Thyroid gland (tissue), 4 donors: ENCODE measurements around the gene WDR59. TPM values are rescaled to one million over a fixed set of nuclear protein-coding genes. Genes with fewer than 3 reads are reported as not detected.

ENCODE experiments used
- DNase-seq, 2 donors: peaks; one replicate each; pipeline ENCODE4 v3.0.0-alpha.2; 2019
- H3K27ac ChIP-seq, 3 donors: fragments of 200-600 bp; sonication (generic); 1 replicate in 2 of 3; 2 replicates in 1 of 3; pipeline ENCODE4 v1.5.1; 2016 to 2019; ENCODE audit warnings: mild to moderate bottlenecking in 1 of 3, moderate library complexity in 1 of 3
- H3K27me3 ChIP-seq: fragments of 200-600 bp; sonication (generic); one replicate; pipeline ENCODE4 v1.5.1; 2019
- H3K36me3 ChIP-seq, 2 donors: fragments of 200-600 bp; sonication (generic); one replicate each; pipeline ENCODE4 v1.5.1; 2016 to 2019
- H3K4me1 ChIP-seq, 2 donors: fragments of 200-600 bp; sonication (generic); one replicate each; pipeline ENCODE4 v1.5.1; 2017 to 2019
- H3K4me3 ChIP-seq, 3 donors: fragments of 200-600 bp; sonication (generic); replicated peaks in 1 of 3; 1 replicate in 2 of 3; 2 replicates in 1 of 3; pipeline ENCODE4 v1.5.1; 2016; ENCODE audit warnings: mild to moderate bottlenecking in 1 of 3
- H3K9me3 ChIP-seq: fragments of 200-600 bp; sonication (generic); one replicate; pipeline ENCODE4 v1.5.1; 2017
- CTCF ChIP-seq, 6 experiments: fragments of 200-600 bp in 3 of 6; fragments of 450-650 bp in 3 of 6; sonication (generic) in 3 of 6; IDR thresholded peaks; one replicate each; pipeline ENCODE4 v1.5.1; 2016 to 2019; ENCODE audit warnings: antibody characterized with exemption in 6 of 6, mild to moderate bottlenecking in 2 of 6, inconsistent platforms in 1 of 6, moderate library complexity in 1 of 6
- POLR2A ChIP-seq, 2 donors: fragments of 450-650 bp; IDR thresholded peaks; one replicate each; pipeline ENCODE4 v1.6.1; 2017; ENCODE audit warnings: antibody characterized with exemption in 2 of 2, mild to moderate bottlenecking in 2 of 2, moderate library complexity in 1 of 2
- WGBS, 2 donors: methylation state at CpG; one replicate each; pipeline ENCODE4 v1.1.5; 2017; 5-methylcytosine and 5-hydroxymethylcytosine counted together
- intact Hi-C: fragments of 100-400 bp; cut with DNase I; formaldehyde crosslinking; loops from one replicate; pipeline ENCODE4 v1.15.1; 2023
- total RNA-seq, 4 donors: library from RNA; depleted of rRNA; stranded (reverse); fragments of >200 nt; gene quantifications; one replicate each; pipeline ENCODE4 v1.2.3, GENCODE V29; 2016

Gene WDR59
- total RNA-seq, 4 donors from 2014 or later, result 40.2 to 55.8 (median 46.9) TPM

GRCh38 chr16:74841469-74841868 lies 143.5 kb downstream of the WDR59 start:
- no peaks in the 10 kb centered on the region for H3K27me3 ChIP-seq
- intact Hi-C loops, result no loop called here
- no peak overlapping the region for H3K4me3 ChIP-seq
- H3K27ac ChIP-seq, result peak overlapping the region; percentile 64 to 88 (median 79)
- no peak for DNase-seq
- 69 to 72% methylated on average over 2 of the region's 2 CpGs for WGBS, 2 donors
- no peaks in the 10 kb centered on the region for H3K36me3 ChIP-seq
- peaks cover 16 to 23% of the 10 kb centered on the region in 2 donors for H3K4me1 ChIP-seq
- no peaks in the 10 kb centered on the region for H3K9me3 ChIP-seq
- TF ChIP-seq CTCF (IDR thresholded peaks at IDR 0.05) (no peak), POLR2A (IDR thresholded peaks at IDR 0.05) (no peak)

- WGBS, 2 donors, result 36 to 54% methylated on average over 4 of the region's 4 CpGs
- H3K27ac ChIP-seq, result peak overlapping the region; percentile 76 to 94 (median 85)
- no peak for TF ChIP-seq CTCF (IDR thresholded peaks at IDR 0.05)
- peak in 1 of 2 donors; percentile 6 for TF ChIP-seq POLR2A (IDR thresholded peaks at IDR 0.05)
- DNase-seq, result peak; percentile 60 to 64
- intact Hi-C loops, result no loop called here
- peaks cover 19 to 29% of the 10 kb centered on the region in 2 donors for H3K4me1 ChIP-seq
- H3K27me3 ChIP-seq, result no peaks in the 10 kb centered on the region
- H3K9me3 ChIP-seq, result no peaks in the 10 kb centered on the region
- H3K36me3 ChIP-seq, result no peaks in the 10 kb centered on the region
- H3K4me3 ChIP-seq, result no peak overlapping the region
Observed at GRCh38 chr16:74837056-74837455, 147.9 kb downstream of the WDR59 start.

GRCh38 chr16:74836111-74836671 lies 148.7 kb downstream of the WDR59 start:
- intact Hi-C loops, result no loop called here
- TF ChIP-seq CTCF (IDR thresholded peaks at IDR 0.05) (no peak), POLR2A (IDR thresholded peaks at IDR 0.05) (no peak)
- DNase-seq, result no peak
- WGBS, 2 donors, result 73 to 79% methylated on average over 8 of the region's 8 CpGs
- Histone ChIP-seq H3K27me3 (no peaks in the 10 kb centered on the region), H3K36me3 (no peaks in the 10 kb centered on the region), H3K9me3 (no peaks in the 10 kb centered on the region), H3K4me1 (peaks cover 15 to 26% of the 10 kb centered on the region in 2 donors), H3K4me3 (no peak overlapping the region), H3K27ac (peak overlapping the region; percentile 76 to 94 (median 85))

GRCh38 chr16:74832228-74832627 lies 152.7 kb downstream of the WDR59 start:
- H3K27ac ChIP-seq, result no peak overlapping the region
- TF ChIP-seq POLR2A (IDR thresholded peaks at IDR 0.05) (no peak), CTCF (IDR thresholded peaks at IDR 0.05) (no peak)
- intact Hi-C loops, result no loop called here
- WGBS, 2 donors, result 69 to 84% methylated on average over 5 of the region's 5 CpGs
- H3K4me3 ChIP-seq, result no peak overlapping the region
- H3K27me3 ChIP-seq, result no peaks in the 10 kb centered on the region
- no peaks in the 10 kb centered on the region for H3K36me3 ChIP-seq
- H3K9me3 ChIP-seq, result no peaks in the 10 kb centered on the region
- H3K4me1 ChIP-seq, result peaks cover 10 to 19% of the 10 kb centered on the region in 2 donors
- no peak for DNase-seq

GRCh38 chr16:74831467-74831866 lies 153.5 kb downstream of the WDR59 start:
- no peak overlapping the region for H3K4me3 ChIP-seq
- TF ChIP-seq CTCF (IDR thresholded peaks at IDR 0.05), result no peak
- no peak for TF ChIP-seq POLR2A (IDR thresholded peaks at IDR 0.05)
- WGBS, 2 donors, result 91 to 94% methylated on average over 5 of the region's 5 CpGs
- H3K4me1 ChIP-seq, result peaks cover 10 to 15% of the 10 kb centered on the region in 2 donors
- no peaks in the 10 kb centered on the region for H3K36me3 ChIP-seq
- intact Hi-C loops, result no loop called here
- no peak overlapping the region for H3K27ac ChIP-seq
- DNase-seq, result no peak
- no peaks in the 10 kb centered on the region for H3K9me3 ChIP-seq
- no peaks in the 10 kb centered on the region for H3K27me3 ChIP-seq
